Neural cell (in vitro differentiated cells): ENCODE results near the gene ARHGEF19. TPM values are rescaled to one million over a fixed set of nuclear protein-coding genes. Genes with fewer than 3 reads are reported as not detected.

Source experiments
- H2AFZ ChIP-seq: fragments of 200-600, 300-800 bp; sonication (generic), shearing (Covaris generic); 2 replicates; pipeline ENCODE4 v1.6.0; 2014; ENCODE audit warnings: low read depth, mild to moderate bottlenecking, antibody characterized with exemption, low read length, moderate library complexity
- H3F3A ChIP-seq: fragments of 200-600 bp; shearing (Covaris generic); 2 replicates; pipeline ENCODE4 v1.6.1; 2016; ENCODE audit warnings: mild to moderate bottlenecking, moderate library complexity, mixed read lengths, antibody characterized with exemption, low read length; ENCODE audit not compliant: insufficient read depth, poor library complexity, severe bottlenecking
- H3K27ac ChIP-seq: fragments of 200-600, 300-800 bp; sonication (generic), shearing (Covaris generic); 2 replicates; pipeline ENCODE4 v1.5.1; 2014; ENCODE audit warnings: mild to moderate bottlenecking, low read length, moderate library complexity
- H3K27me3 ChIP-seq: fragments of 300-800, 200-600 bp; sonication (generic), shearing (Covaris generic); 2 replicates; pipeline ENCODE4 v1.6.0; 2014; ENCODE audit warnings: mild to moderate bottlenecking, low read depth, low read length, moderate library complexity; ENCODE audit not compliant: insufficient read depth
- H3K36me3 ChIP-seq: fragments of 300-800, 200-600 bp; sonication (generic), shearing (Covaris generic); 2 replicates; pipeline ENCODE4 v1.5.1; 2014; ENCODE audit warnings: mild to moderate bottlenecking, antibody characterized with exemption, low read length, moderate library complexity; ENCODE audit not compliant: insufficient read depth
- H3K4me2 ChIP-seq: fragments of 300-800, 200-600 bp; sonication (generic), shearing (Covaris generic); 2 replicates; pipeline ENCODE4 v1.6.0; 2014; ENCODE audit warnings: mild to moderate bottlenecking, low read length
- H3K4me3 ChIP-seq: fragments of 300-800, 200-600 bp; sonication (generic), shearing (Covaris generic); 2 replicates; pipeline ENCODE4 v1.5.1; 2014; ENCODE audit warnings: mild to moderate bottlenecking, low read length, moderate library complexity
- H3K79me2 ChIP-seq: fragments of 200-600 bp; shearing (Covaris generic); replicated peaks from 2 replicates; pipeline ENCODE4 v1.6.0; 2014; ENCODE audit warnings: mild to moderate bottlenecking, low read length, moderate library complexity; ENCODE audit not compliant: insufficient read depth
- H3K9ac ChIP-seq: fragments of 300-800, 200-600 bp; sonication (generic), shearing (Covaris generic); 2 replicates; pipeline ENCODE4 v1.6.1; 2016; ENCODE audit warnings: mild to moderate bottlenecking, low read length, mixed read lengths
- H3K9me2 ChIP-seq: fragments of 200-600 bp; shearing (Covaris generic); 2 replicates; pipeline ENCODE4 v1.6.1; 2016; ENCODE audit warnings: mild to moderate bottlenecking, low read length, mixed read lengths; ENCODE audit not compliant: insufficient read depth
- H3K9me3 ChIP-seq: fragments of 200-600, 300-800 bp; sonication (generic), shearing (Covaris generic); 2 replicates; pipeline ENCODE4 v1.6.1; 2016; ENCODE audit warnings: mild to moderate bottlenecking, mixed run types, low read length, moderate library complexity, mixed read lengths
- H4K20me1 ChIP-seq: fragments of 200-600 bp; shearing (Covaris generic); 2 replicates; pipeline ENCODE4 v1.6.1; 2016; ENCODE audit warnings: mild to moderate bottlenecking, mixed run types; ENCODE audit not compliant: insufficient read depth
- CTCF ChIP-seq: fragments of 450-650 bp; IDR thresholded peaks from 2 replicates; pipeline ENCODE4 v1.5.1; 2014; ENCODE audit warnings: antibody characterized with exemption, mild to moderate bottlenecking, moderate library complexity; ENCODE audit not compliant: poor library complexity, severe bottlenecking
- EP300 ChIP-seq: fragments of 450-650 bp; conservative IDR thresholded peaks from 2 replicates; pipeline ENCODE4 v1.6.1; 2014; ENCODE audit warnings: antibody characterized with exemption, mild to moderate bottlenecking, moderate library complexity; ENCODE audit not compliant: poor library complexity, severe bottlenecking
- EZH2 ChIP-seq: fragments of 200-600, 300-800 bp; shearing (Covaris generic), sonication (generic); IDR thresholded peaks from 2 replicates; pipeline ENCODE4 v1.6.1; 2014; ENCODE audit warnings: antibody characterized with exemption, low read length, borderline replicate concordance, mild to moderate bottlenecking; ENCODE audit not compliant: insufficient read depth, poor library complexity, severe bottlenecking
- MXI1 ChIP-seq: fragments of 450-650 bp; conservative IDR thresholded peaks from 2 replicates; pipeline ENCODE4 v1.6.1; 2014; ENCODE audit warnings: antibody characterized with exemption, mild to moderate bottlenecking; ENCODE audit not compliant: poor library complexity, severe bottlenecking
- POLR2AphosphoS5 ChIP-seq: IDR thresholded peaks from 2 replicates; pipeline ENCODE4 v1.6.1; 2012
- RAD21 ChIP-seq: fragments of 450-650 bp; conservative IDR thresholded peaks from 2 replicates; pipeline ENCODE4 v1.6.1; 2014; ENCODE audit warnings: antibody characterized with exemption, mild to moderate bottlenecking, moderate library complexity
- REST ChIP-seq: IDR thresholded peaks from 2 replicates; pipeline ENCODE4 v1.6.1; 2012; ENCODE audit warnings: borderline replicate concordance
- SMC3 ChIP-seq: fragments of 450-650 bp; conservative IDR thresholded peaks from 2 replicates; pipeline ENCODE4 v1.6.1; 2014; ENCODE audit warnings: antibody characterized with exemption, mild to moderate bottlenecking, moderate library complexity; ENCODE audit not compliant: poor library complexity
- TAF1 ChIP-seq: IDR thresholded peaks from 2 replicates; pipeline ENCODE4 v1.6.1; 2012; ENCODE audit warnings: low read depth
- polyA minus RNA-seq: library from RNA; depleted of rRNA, polyadenylated mRNA; stranded (reverse); fragments of >200 nt; gene quantifications from 2 replicates; pipeline ENCODE4 v1.2.3, GENCODE V29; 2014
- polyA plus RNA-seq: library from polyadenylated mRNA; depleted of rRNA; stranded (reverse); fragments of >200 nt; gene quantifications from 2 replicates; pipeline ENCODE4 v1.2.3, GENCODE V29; 2014

Gene ARHGEF19
- 0.93 and 2.1 TPM in 2 replicates for polyA plus RNA-seq
- polyA minus RNA-seq = 0.46 and 1.2 TPM in 2 replicates

- no peaks in the 10 kb centered on the region for H3K9me2 ChIP-seq
- H3K79me2 ChIP-seq = no peaks in the 10 kb centered on the region
- no peak within 1 kb of the TSS for H3K4me3 ChIP-seq
- H3K36me3 ChIP-seq = no peaks in the 10 kb centered on the region
- H4K20me1 ChIP-seq = no peaks in the 10 kb centered on the region
- H3K9me3 ChIP-seq = no peaks in the 10 kb centered on the region
- TF ChIP-seq MXI1 (no peak), TAF1 (no peak), POLR2AphosphoS5 (no peak), REST (no peak), CTCF (no peak), RAD21 (no peak), EP300 (no peak), SMC3 (no peak), EZH2 (no peak)
- H2AFZ ChIP-seq = no peak within 1 kb of the TSS
- no peak within 1 kb of the TSS for H3K27ac ChIP-seq
- no peak within 1 kb of the TSS for H3K4me2 ChIP-seq
- peaks cover 18% of the 10 kb centered on the region for H3K27me3 ChIP-seq
- no peaks in the 10 kb centered on the region for H3F3A ChIP-seq
- H3K9ac ChIP-seq = no peak within 1 kb of the TSS
Observed at GRCh38 chr1:16212251-16212961, at the start of gene ARHGEF19. Gene ARHGEF19 (minus strand): TSS chr1:16212652. CDS start chr1:16209054, 3,598 bp downstream.

GRCh38 chr1:16262067-16262466 is 49.6 kb upstream of the ARHGEF19 start:
- Histone ChIP-seq H3K9ac (no peak overlapping the region), H4K20me1 (no peaks in the 10 kb centered on the region), H3K9me2 (no peaks in the 10 kb centered on the region), H3K36me3 (no peaks in the 10 kb centered on the region), H3K79me2 (no peaks in the 10 kb centered on the region), H3K4me3 (no peak overlapping the region), H3K9me3 (no peaks in the 10 kb centered on the region), H3K27me3 (no peaks in the 10 kb centered on the region), H3K27ac (no peak overlapping the region), H3F3A (no peaks in the 10 kb centered on the region), H2AFZ (no peak overlapping the region), H3K4me2 (no peak overlapping the region)
- TF ChIP-seq CTCF (no peak), EZH2 (no peak), POLR2AphosphoS5 (no peak), SMC3 (no peak), MXI1 (no peak)
